ENCODE measurements around the gene KIR3DL2. TPM values are rescaled to one million over a fixed set of nuclear protein-coding genes. Genes with fewer than 3 reads are reported as not detected.
"Not testable (repeated sequence)": the region's sequence is repeated elsewhere in the genome, so short reads cannot be mapped to it uniquely, and the experiment has no call there.

The KIR3DL2 gene
- not detected for total RNA-seq

DNA sequence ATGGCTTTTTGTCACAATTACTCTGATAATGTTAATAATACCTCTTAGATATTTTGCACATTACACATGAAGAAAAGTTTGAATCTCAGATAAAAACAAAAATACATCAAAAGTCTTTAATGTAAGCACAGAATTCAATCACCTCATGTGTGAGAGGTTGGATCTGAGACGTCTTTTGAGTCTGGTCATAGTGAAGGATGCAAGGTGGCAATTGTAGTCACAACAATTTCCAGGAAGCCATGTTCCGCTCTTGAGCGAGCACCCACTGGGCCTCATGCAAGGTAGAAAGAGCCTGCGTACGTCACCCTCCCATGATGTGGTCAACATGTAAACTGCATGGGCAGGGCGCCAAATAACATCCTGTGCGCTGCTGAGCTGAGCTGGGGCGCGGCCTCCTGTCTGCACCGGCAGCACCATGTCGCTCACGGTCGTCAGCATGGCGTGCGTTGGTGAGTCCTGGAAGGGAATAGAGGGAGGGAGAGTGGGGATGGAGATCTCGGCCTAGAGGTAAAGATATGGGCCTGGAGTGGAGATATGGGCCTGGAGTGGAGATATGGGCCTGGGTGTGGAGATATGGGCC, at the start of gene KIR3DL2:
TSS of gene KIR3DL2 (plus strand) at position 383 of the 580 bp plus-strand sequence. CDS start at position 416, 33 bp downstream.
- not testable (repeated sequence) for H3K27me3 ChIP-seq; H3K4me1 ChIP-seq; H3K36me3 ChIP-seq; H3K4me3 ChIP-seq; H3K9me3 ChIP-seq; H3K27ac ChIP-seq; DNase-seq (ENCODE audit: low spot score in 2 of 2)
- WGBS = 86% methylated on average over 16 of the region's 16 CpGs

GRCh38 chr19:54803410-54803809, 46.8 kb upstream of the KIR3DL2 start, which contains the start of gene KIR2DL4:
KIR2DL4 (plus strand) TSS chr19:54803610; CDS start chr19:54803652, 42 bp downstream.
- Histone ChIP-seq H3K4me3 (no peak within 1 kb of the TSS), H3K36me3 (no peaks in the 10 kb centered on the region), H3K27ac (no peak within 1 kb of the TSS), H3K4me1 (no peaks in the 10 kb centered on the region), H3K9me3 (no peaks in the 10 kb centered on the region), H3K27me3 (no peaks in the 10 kb centered on the region)
- no peak for DNase-seq (ENCODE audit: low spot score in 2 of 2)
- WGBS = 85% methylated on average over 10 of the region's 10 CpGs
- TF ChIP-seq POLR2AphosphoS5 (IDR thresholded peaks at IDR 0.05) (no peak), POLR2A (IDR thresholded peaks at IDR 0.05) (no peak)
- TF ChIP-seq, protein P1, sequence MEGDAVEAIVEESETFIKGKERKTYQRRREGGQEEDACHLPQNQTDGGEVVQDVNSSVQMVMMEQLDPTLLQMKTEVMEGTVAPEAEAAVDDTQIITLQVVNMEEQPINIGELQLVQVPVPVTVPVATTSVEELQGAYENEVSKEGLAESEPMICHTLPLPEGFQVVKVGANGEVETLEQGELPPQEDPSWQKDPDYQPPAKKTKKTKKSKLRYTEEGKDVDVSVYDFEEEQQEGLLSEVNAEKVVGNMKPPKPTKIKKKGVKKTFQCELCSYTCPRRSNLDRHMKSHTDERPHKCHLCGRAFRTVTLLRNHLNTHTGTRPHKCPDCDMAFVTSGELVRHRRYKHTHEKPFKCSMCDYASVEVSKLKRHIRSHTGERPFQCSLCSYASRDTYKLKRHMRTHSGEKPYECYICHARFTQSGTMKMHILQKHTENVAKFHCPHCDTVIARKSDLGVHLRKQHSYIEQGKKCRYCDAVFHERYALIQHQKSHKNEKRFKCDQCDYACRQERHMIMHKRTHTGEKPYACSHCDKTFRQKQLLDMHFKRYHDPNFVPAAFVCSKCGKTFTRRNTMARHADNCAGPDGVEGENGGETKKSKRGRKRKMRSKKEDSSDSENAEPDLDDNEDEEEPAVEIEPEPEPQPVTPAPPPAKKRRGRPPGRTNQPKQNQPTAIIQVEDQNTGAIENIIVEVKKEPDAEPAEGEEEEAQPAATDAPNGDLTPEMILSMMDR (IDR thresholded peaks at IDR 0.05) = no peak

DNA sequence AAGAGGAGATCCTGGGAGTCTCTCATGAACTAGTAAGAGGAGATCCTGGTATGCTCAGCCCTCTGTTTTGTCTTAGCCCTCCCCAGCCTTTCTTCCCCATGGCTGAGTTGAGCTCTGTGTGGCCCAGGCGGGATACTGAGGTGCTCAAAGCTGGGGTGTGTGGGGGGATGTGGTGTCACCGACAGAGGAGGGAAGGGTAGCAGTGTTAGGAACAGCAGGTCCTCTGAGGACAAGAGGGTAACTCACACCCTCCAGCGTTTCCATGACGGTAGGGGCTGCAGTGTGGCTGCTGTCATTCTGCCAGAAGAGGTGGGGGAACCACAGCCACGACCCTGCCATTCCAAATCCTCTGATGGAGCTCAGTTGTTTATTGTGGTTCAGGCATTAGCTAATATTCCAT, 46.1 kb upstream of the KIR3DL2 start:
- Histone ChIP-seq H3K27ac (no peak overlapping the region), H3K4me1 (no peaks in the 10 kb centered on the region), H3K4me3 (no peak overlapping the region), H3K36me3 (no peaks in the 10 kb centered on the region), H3K9me3 (no peaks in the 10 kb centered on the region), H3K27me3 (no peaks in the 10 kb centered on the region)
- DNase-seq (ENCODE audit: low spot score in 2 of 2) = peak in 1 of 2 donors; percentile 54
- TF ChIP-seq, protein P1 (IDR thresholded peaks at IDR 0.05) = no peak
- no peak for TF ChIP-seq POLR2A (IDR thresholded peaks at IDR 0.05)
- TF ChIP-seq POLR2AphosphoS5 (IDR thresholded peaks at IDR 0.05) = no peak
- TF ChIP-seq EP300 (IDR thresholded peaks at IDR 0.05) = no peak
- WGBS = 71% methylated on average over 5 of the region's 5 CpGs

DNA sequence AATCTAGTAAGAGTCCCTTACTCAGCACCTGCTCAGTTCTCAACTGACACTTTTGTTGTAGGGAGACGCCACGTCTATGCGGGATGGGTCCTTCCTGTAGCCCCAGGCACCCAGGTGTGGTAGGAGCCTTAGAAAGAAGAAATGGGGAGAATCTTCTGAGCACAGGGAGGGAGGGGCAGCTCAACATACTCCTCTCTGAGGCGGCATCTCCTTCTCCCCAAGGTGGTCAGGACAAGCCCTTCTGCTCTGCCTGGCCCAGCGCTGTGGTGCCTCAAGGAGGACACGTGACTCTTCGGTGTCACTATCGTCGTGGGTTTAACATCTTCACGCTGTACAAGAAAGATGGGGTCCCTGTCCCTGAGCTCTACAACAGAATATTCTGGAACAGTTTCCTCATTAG, 45.7 kb upstream of the KIR3DL2 start:
- Histone ChIP-seq H3K9me3 (no peaks in the 10 kb centered on the region), H3K36me3 (no peaks in the 10 kb centered on the region), H3K4me3 (no peak overlapping the region), H3K27me3 (no peaks in the 10 kb centered on the region), H3K4me1 (no peaks in the 10 kb centered on the region), H3K27ac (no peak overlapping the region)
- DNase-seq (ENCODE audit: low spot score in 2 of 2) = no peak
- 86% methylated on average over 9 of the region's 10 CpGs for whole genome bisulfite sequencing
- no peak for TF ChIP-seq EP300 (IDR thresholded peaks at IDR 0.05)
- TF ChIP-seq, protein P1 (IDR thresholded peaks at IDR 0.05) = no peak
- no peak for TF ChIP-seq POLR2A (IDR thresholded peaks at IDR 0.05)
- TF ChIP-seq POLR2AphosphoS5 (IDR thresholded peaks at IDR 0.05) = no peak

- H3K4me1 ChIP-seq = no peaks in the 10 kb centered on the region
- H3K36me3 ChIP-seq = no peaks in the 10 kb centered on the region
- H3K27ac ChIP-seq = no peak overlapping the region
- peak in 1 of 2 donors; percentile 72 for DNase-seq (ENCODE audit: low spot score in 2 of 2)
- no peaks in the 10 kb centered on the region for H3K27me3 ChIP-seq
- 86% methylated on average over 11 of the region's 14 CpGs for WGBS
- no peaks in the 10 kb centered on the region for H3K9me3 ChIP-seq
- TF ChIP-seq EP300 (IDR thresholded peaks at IDR 0.05) (no peak), POLR2AphosphoS5 (IDR thresholded peaks at IDR 0.05) (no peak), POLR2A (IDR thresholded peaks at IDR 0.05) (no peak)
- TF ChIP-seq, protein P1 (IDR thresholded peaks at IDR 0.05) = no peak
- no peak overlapping the region for H3K4me3 ChIP-seq
Measured at GRCh38 chr19:54805665-54806515, 44.4 kb upstream of the KIR3DL2 start.
